Activated CD4-positive, alpha-beta T cell treated with anti-CD3 and anti-CD28 coated beads, Interleukin-2, amount 50 U/mL, for 1 hour (primary cell): ENCODE results near the gene RANBP17.
"Not testable (repeated sequence)": the region's sequence is repeated elsewhere in the genome, so short reads cannot be mapped to it uniquely, and the experiment has no call there.

Experiments
- DNase-seq: peaks from one replicate; pipeline ENCODE4 v3.0.0-alpha.2; 2020

Gene RANBP17

DNA sequence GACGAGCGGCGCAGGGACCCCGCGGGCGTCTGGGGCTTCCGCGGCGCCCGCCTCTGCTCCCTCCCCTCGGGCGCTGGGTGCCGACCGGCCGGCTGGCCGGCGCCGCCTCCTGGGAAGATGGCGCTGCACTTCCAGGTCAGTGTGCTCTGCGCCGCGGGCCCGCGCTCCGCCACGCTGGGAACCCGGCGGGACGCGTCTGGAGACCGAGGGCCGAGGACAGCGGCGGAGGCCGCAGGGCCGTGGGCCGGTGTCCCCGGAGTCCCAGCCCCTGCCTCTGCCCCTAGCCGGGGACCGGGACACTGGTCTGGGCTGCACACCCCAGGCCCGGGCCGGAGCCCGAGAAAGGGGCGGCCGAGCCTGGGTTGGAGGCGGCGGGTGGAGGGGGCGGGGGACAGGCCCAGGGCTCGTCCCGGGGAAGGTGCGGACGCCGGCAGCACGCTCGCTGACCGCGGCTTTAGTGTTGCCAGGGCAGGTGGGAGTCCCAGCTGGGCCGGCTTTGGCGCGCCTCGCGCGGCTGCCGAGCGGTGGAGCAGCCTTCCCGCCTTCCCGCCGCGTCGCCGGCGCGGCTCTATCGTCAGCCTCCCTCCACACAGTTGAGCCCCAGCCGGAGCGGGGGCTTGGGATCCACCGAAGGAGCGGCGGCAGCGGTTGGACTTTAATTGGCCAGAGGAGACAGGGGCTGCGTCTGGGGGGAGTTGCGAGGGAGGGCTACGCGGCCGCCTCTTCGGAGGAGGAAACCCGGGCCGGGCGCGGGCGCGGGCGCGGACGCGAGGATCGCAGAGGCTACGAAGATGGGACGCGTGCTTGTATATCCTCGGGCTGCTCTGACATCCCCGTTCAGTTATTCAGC, at the start of gene RANBP17:
TSS of gene RANBP17 (plus strand) at position 102 of the 850 bp plus-strand sequence.
- DNase-seq: no peak

DNA sequence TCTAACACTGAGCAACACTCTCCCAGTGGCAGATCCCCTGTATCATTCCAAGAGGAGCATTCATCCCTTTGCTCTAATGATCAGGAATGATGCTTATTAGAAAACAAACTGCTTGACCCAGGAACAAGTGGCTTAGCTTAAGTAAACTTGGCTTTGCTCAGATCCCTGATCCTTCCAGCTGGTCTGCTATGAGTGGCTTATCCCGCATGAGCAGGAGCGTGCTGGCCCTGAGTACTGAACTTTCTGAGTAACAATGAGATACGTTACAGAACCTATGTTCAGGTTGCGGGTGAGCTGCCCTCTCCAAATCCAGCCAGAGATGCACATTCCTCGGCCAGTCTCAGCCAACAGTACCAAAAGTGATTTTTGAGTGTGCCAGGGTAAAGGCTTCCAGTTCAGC, 48.6 kb upstream of the RANBP17 start:
- DNase-seq: no peak

DNA sequence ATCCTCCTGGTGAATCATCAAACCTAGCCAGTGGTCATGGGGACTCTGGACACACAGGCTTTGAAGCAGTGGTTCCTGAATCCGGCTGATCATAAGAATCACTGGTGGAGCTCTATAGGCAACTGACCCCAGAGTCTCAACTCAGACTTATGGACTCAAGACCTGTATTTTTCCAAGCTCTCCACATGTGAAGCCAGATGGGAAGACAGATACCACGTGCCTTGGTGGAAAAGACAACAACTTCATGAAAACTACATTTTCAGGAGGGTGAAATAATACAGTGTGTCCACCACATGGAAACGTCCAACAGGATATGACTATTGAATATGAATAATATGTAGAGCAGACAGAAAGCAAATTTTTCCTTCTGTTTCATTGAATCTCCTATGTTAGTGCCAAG, 44.6 kb upstream of the RANBP17 start:
- no peak for DNase-seq

GRCh38 chr5:170818232-170818631, 43.6 kb upstream of the RANBP17 start:
- DNase-seq: no peak

DNA sequence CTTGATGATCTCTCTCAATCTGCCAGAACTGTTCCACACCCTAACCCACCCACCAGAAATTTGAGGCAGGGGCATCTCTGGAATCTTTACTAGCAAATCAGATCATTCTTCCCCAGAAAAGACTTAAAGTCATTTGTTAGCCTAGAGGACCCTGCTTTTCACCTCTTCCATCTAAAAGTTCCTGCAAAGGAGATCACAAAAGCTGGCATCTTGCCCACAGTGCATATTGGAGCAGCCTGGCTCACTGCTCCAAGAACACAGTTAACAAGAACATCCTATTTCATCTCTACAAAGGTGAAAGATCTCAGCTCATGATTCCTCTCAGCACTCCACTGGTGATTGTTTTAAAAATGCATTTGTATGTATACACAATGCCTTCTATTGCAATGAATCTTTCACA, 42.0 kb upstream of the RANBP17 start:
- no peak for DNase-seq

- DNase-seq: no peak
Measured at GRCh38 chr5:170821257-170821800, 40.5 kb upstream of the RANBP17 start.

DNA sequence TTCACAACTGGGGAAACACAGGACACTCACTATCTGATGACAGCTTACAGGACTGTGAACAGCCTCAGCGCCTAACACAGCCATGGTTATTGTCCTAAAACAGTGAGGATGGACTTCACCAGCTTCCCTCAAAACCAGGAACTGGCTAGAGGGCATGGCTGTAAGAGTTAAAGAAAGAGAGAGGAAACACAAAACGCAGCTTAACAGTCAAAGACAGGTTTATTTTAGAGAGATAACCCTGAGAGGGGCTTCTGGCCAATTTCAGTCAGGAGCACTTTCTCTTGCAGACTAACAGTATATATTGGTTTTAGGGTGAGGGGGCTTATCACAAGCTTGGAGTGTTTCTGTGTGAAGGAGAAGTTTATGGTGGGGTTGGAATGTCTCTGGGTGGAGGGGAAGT, 35.7 kb upstream of the RANBP17 start:
- no peak for DNase-seq

- no peak for DNase-seq
Measured at GRCh38 chr5:170832241-170832640, 29.6 kb upstream of the RANBP17 start.

DNA sequence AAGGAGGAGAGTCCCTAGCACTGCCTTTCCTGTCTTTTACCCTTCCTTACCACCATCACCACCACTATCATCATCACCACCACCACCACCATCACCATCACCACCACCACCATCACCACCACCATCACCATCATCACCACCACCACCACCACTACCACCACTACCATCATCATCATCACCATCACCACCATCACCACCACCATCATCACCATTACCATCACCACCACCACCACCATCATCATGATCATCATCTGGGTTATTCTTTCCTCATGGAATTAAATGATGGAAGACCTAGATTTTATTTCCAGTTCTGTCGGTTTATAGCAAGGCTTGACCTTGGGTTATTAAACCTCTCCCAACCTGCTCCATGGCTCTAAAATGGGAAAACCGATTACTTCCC, 27.8 kb upstream of the RANBP17 start:
- not testable (repeated sequence) for DNase-seq

GRCh38 chr5:170836226-170836625, 25.6 kb upstream of the RANBP17 start:
- DNase-seq: no peak

- no peak for DNase-seq
Measured at GRCh38 chr5:170843870-170844269, 17.9 kb upstream of the RANBP17 start.

DNA sequence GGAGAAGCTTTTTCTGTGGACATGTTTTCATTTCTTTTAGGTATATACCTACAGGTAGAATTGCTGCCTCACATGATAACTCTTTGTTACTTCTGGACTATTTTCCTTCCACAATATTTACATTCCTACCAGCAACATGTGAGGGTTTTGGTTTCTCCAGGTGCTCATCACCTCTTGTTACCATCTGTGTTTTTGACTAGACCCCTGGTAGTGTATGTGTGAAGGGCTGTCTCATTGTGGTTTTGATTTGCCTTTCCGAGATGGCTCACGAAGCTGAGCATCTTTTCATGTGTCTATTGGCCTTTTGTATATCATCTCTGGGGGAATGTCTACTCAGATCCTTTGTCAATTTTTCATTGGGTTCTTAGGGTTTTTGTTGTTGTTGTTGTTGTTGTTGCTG, 17.2 kb upstream of the RANBP17 start:
- no peak for DNase-seq

GRCh38 chr5:170846416-170846815, 15.4 kb upstream of the RANBP17 start:
- DNase-seq: no peak

- DNase-seq: no peak
Measured at GRCh38 chr5:170846846-170847245, 15.0 kb upstream of the RANBP17 start.

DNA sequence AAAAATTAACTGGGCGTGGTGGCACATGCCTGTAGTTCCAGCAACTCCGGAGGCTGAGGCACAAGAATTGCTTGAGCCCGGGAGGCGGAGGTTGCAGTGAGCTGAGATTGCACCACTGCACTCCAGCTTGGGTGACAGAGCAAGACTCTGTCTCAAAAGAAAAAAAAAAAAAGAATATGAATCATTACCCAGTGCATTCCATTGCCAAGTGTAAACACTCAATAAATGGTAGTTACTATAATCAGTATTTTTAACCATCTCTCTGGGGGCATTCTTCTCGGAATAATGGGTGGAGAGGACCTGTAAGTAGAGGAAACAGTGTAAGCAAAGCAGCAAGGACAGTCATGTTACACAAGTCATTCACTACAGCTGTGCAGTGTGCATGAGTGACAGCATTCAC, 13.8 kb upstream of the RANBP17 start:
- DNase-seq: no peak

GRCh38 chr5:170849374-170849773, 12.4 kb upstream of the RANBP17 start:
- no peak for DNase-seq

GRCh38 chr5:170854566-170854965, 7.3 kb upstream of the RANBP17 start:
- no peak for DNase-seq

GRCh38 chr5:170857066-170857465, 4.8 kb upstream of the RANBP17 start:
- DNase-seq: no peak

GRCh38 chr5:170860415-170860814, 1.4 kb upstream of the RANBP17 start:
- no peak for DNase-seq

- DNase-seq: no peak
Measured at GRCh38 chr5:170860818-170861666, 776 bp upstream of the RANBP17 start.

- no peak for DNase-seq
Measured at GRCh38 chr5:170861667-170861916, 226 bp upstream of the RANBP17 start.

DNA sequence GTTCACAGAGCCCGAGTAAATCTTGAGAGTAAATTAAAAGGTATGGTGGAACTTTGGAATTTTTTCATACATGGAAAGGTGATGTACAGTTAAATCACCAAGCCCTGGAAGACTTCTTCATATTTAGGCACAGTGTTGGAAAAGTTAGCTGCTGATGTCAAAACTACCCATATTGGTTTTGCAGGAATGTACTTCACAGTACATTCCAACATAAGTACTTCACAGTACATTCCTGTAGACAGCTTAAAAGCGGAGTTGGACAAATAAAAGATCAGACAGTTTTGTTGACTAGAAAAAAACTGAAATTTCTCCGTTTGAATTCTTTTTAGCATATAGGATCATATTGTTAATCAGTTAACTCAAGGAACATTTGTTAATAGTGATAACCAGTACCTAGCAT, 1.8 kb downstream of the RANBP17 start:
- no peak for DNase-seq

DNA sequence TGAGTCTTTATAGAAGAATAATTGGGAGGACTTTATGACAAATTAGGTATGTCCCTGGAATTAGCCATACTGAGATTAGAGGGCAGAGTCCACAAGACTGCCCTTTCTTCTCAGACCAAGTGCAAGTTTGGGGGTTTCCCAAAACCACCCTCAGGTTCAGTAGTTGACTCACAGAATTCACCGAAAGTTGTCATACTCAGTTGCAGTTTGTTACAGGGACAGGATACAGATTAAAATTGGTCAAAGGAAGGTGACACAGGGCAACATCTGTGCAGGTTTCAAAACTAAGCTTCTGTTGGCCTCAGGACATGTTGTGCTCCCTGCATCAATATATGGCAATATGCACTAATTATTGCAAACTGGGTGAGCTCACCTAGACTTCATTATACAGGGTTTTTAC, 3.8 kb downstream of the RANBP17 start:
- no peak for DNase-seq

GRCh38 chr5:170867825-170868224, 6.0 kb downstream of the RANBP17 start:
- DNase-seq: no peak
